ENCODE results near the gene PCDH11X.
"Not testable (repeated sequence)": the region's sequence is repeated elsewhere in the genome, so short reads cannot be mapped to it uniquely, and the experiment has no call there.

The PCDH11X gene

DNA sequence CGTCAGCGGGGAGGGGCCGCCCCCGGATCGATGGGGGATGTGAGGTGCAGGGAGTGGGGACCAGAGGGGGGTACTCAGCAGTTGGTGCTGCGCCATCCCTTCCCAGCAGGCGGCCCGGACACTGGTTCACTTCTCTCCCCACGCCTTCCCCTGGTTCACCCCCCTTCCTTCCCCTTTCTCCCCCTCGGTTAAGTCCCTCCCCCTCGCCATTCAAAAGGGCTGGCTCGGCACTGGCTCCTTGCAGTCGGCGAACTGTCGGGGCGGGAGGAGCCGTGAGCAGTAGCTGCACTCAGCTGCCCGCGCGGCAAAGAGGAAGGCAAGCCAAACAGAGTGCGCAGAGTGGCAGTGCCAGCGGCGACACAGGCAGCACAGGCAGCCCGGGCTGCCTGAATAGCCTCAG is at the start of gene PCDH11X:
PCDH11X (plus strand) TSS at position 241 of the 400 bp plus-strand sequence. CDS start 56,130 bp downstream, outside the sequence.
- DNase-seq: not testable (repeated sequence)

DNA sequence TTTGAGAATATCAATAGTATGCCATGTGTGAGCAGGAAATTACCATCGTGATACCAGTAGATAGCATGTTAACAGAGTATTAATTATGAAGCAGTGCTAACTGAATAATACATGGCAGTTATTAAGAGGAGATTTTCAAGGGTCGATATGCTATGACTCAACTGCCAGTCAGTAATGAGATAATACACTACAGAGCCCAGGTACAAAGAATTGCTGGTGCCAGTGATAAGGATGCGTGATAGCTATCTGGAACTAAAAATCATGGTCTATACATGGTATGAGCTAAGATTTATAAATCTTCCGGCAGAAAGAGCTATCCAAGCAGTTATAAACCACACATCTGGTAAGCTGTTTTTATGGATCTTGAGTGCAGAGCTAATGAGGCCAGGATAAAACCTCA is 31.7 kb upstream of the PCDH11X start:
- not testable (repeated sequence) for DNase-seq

- DNase-seq: not testable (repeated sequence)
Observed at GRCh38 chrX:91753022-91753421, 26.2 kb upstream of the PCDH11X start.

- not testable (repeated sequence) for DNase-seq
Observed at GRCh38 chrX:91770619-91771488, 8.3 kb upstream of the PCDH11X start.

DNA sequence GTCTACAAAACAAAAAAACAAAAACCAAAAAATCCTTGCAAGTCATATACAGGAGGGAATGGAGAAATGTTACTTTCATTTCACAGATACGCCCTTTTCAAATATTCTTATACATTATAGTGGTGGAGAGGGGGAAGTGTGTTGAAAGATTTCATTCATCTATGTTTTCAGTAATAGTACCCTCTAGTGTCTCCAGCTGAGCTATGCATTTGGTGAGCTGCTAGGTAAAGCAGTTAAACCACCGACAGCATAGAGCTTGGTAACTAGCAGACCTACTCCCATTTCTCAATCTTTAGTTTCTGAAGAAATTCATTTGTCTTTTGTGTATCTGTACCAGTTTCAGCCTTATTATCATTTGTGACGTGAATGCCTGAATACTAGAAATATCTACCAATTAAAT is 5.2 kb upstream of the PCDH11X start:
- not testable (repeated sequence) for DNase-seq

DNA sequence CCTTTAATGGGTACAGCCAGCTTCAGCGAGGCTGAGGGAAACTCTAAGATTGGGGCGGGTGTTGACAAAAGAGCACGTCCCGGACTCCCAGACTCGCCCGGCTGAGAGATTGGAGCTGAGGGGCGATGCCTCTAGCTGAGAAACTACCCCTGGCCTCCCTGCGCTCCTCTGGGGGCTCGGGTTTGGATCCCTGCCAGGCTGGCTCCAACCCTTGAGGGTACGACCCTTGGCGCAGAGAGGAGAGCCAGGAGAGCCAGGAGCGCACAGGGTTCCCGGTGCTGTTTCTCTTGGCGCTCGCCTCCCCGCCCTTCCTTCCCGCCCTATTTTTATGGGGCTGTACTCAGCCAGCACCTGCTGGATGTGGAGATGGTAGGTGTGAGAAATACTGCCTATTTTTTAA is 833 bp downstream of the PCDH11X start:
- not testable (repeated sequence) for DNase-seq

DNA sequence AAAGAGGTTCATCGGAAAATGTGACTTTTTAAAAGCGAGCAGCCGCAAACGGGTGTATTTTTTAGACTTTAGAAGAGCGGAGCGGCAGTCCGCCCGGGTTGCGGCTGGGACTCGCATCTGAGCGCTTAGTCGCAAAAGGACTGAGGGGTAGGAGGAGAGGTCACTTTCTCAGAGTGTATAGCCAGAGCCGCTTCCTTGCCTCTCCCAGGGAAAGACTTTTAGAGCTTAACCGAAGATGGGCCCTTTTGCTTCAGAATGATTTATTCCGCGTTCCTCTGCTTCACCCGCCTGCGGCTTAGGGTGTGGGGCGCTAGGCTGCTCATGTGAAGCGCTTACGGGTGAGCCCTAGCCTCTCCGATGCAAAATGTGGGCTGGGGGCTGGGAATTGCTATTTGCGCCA is 1.5 kb downstream of the PCDH11X start:
- DNase-seq: not testable (repeated sequence)

- not testable (repeated sequence) for DNase-seq
Observed at GRCh38 chrX:91781553-91782298, 2.6 kb downstream of the PCDH11X start.

DNA sequence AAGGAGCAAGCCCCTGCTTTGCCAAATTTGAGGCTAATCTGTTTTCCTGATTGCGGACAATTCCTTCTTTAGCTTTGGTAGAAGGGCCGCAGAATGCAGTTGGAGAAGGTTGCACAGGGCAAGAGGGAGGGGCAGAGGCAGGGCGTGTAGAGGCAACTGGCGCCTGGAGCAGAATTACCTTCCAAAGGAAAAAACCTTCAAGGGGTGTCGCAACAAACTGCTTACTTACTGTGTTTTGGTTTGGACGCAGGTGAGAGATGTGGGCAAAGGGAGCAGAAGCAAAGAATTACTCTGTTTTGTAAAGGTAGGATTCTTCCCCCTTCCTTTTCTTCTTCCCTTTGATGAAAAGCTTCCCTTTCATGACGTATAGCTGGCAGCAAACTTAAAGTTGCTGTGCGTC is 3.6 kb downstream of the PCDH11X start:
- DNase-seq: not testable (repeated sequence)

- DNase-seq: not testable (repeated sequence)
Observed at GRCh38 chrX:91817537-91817936, 38.4 kb downstream of the PCDH11X start.

- not testable (repeated sequence) for DNase-seq
Observed at GRCh38 chrX:91825321-91825720, 46.1 kb downstream of the PCDH11X start.

Measured in NCI-H1930 (cell line).